ENCODE results near the gene PSMB7. TPM values are rescaled to one million over a fixed set of nuclear protein-coding genes. Genes with fewer than 3 reads are reported as not detected.

Gene PSMB7
- total RNA-seq, 4 donors from 2014 or later: 125 to 226 (median 176) TPM

GRCh38 chr9:124311283-124311682 is 104.0 kb downstream of the PSMB7 start:
- WGBS: 100% methylated on average over 3 of the region's 5 CpGs
- Histone ChIP-seq H3K27me3 (no peaks in the 10 kb centered on the region), H3K4me1 (no peaks in the 10 kb centered on the region), H3K9me3 (no peaks in the 10 kb centered on the region), H3K27ac (no peak overlapping the region), H3K4me3 (no peak overlapping the region), H3K36me3 (peaks cover 53% of the 10 kb centered on the region)
- no peak for DNase-seq (ENCODE audit: low spot score in 2 of 2)
- no peak for TF ChIP-seq POLR2A (IDR thresholded peaks at IDR 0.05)
- no peak for TF ChIP-seq POLR2AphosphoS5 (IDR thresholded peaks at IDR 0.05)
- no peak for TF ChIP-seq EP300 (IDR thresholded peaks at IDR 0.05)
- no peak for TF ChIP-seq CTCF (IDR thresholded peaks at IDR 0.05)

- no peak for DNase-seq (ENCODE audit: low spot score in 2 of 2)
- Histone ChIP-seq H3K4me3 (no peak overlapping the region), H3K27ac (no peak overlapping the region), H3K36me3 (peaks cover 40% of the 10 kb centered on the region), H3K4me1 (no peaks in the 10 kb centered on the region), H3K27me3 (no peaks in the 10 kb centered on the region), H3K9me3 (no peaks in the 10 kb centered on the region)
- no peak for TF ChIP-seq POLR2A (IDR thresholded peaks at IDR 0.05)
- TF ChIP-seq CTCF (IDR thresholded peaks at IDR 0.05): no peak
- no peak for TF ChIP-seq POLR2AphosphoS5 (IDR thresholded peaks at IDR 0.05)
- TF ChIP-seq EP300 (IDR thresholded peaks at IDR 0.05): no peak
- WGBS: 92% methylated on average over 13 of the region's 15 CpGs
Observed at GRCh38 chr9:124309667-124310084, 105.6 kb downstream of the PSMB7 start.

GRCh38 chr9:124308606-124309491 is 106.4 kb downstream of the PSMB7 start:
- H3K4me1 ChIP-seq: no peaks in the 10 kb centered on the region
- H3K9me3 ChIP-seq: no peaks in the 10 kb centered on the region
- TF ChIP-seq CTCF (IDR thresholded peaks at IDR 0.05) (no peak), EP300 (IDR thresholded peaks at IDR 0.05) (no peak), POLR2AphosphoS5 (IDR thresholded peaks at IDR 0.05) (no peak), POLR2A (IDR thresholded peaks at IDR 0.05) (no peak)
- no peak overlapping the region for H3K4me3 ChIP-seq
- DNase-seq (ENCODE audit: low spot score in 2 of 2): no peak
- H3K27ac ChIP-seq: no peak overlapping the region
- peaks cover 38% of the 10 kb centered on the region for H3K36me3 ChIP-seq
- 97% methylated on average over 8 of the region's 21 CpGs for WGBS
- no peaks in the 10 kb centered on the region for H3K27me3 ChIP-seq

GRCh38 chr9:124307379-124308030 is 107.7 kb downstream of the PSMB7 start:
- TF ChIP-seq POLR2AphosphoS5 (IDR thresholded peaks at IDR 0.05): no peak
- Histone ChIP-seq H3K36me3 (peaks cover 36% of the 10 kb centered on the region), H3K9me3 (no peaks in the 10 kb centered on the region), H3K27me3 (no peaks in the 10 kb centered on the region), H3K4me3 (no peak overlapping the region), H3K4me1 (no peaks in the 10 kb centered on the region), H3K27ac (no peak overlapping the region)
- WGBS: 89% methylated on average over 11 of the region's 24 CpGs
- no peak for DNase-seq (ENCODE audit: low spot score in 2 of 2)

- H3K27me3 ChIP-seq: no peaks in the 10 kb centered on the region
- no peak for DNase-seq (ENCODE audit: low spot score in 2 of 2)
- H3K36me3 ChIP-seq: peaks cover 41% of the 10 kb centered on the region
- TF ChIP-seq POLR2A (IDR thresholded peaks at IDR 0.05) (no peak), CTCF (IDR thresholded peaks at IDR 0.05) (no peak), POLR2AphosphoS5 (IDR thresholded peaks at IDR 0.05) (no peak), EP300 (IDR thresholded peaks at IDR 0.05) (no peak)
- no peak overlapping the region for H3K27ac ChIP-seq
- no peaks in the 10 kb centered on the region for H3K4me1 ChIP-seq
- no peak overlapping the region for H3K4me3 ChIP-seq
- WGBS: 83% methylated on average over 13 of the region's 13 CpGs
- H3K9me3 ChIP-seq: no peaks in the 10 kb centered on the region
Observed at GRCh38 chr9:124306098-124306735, 109.0 kb downstream of the PSMB7 start.
